RKO (cell line): ENCODE results near the gene MEF2C.

Experiments used
- DNase-seq: peaks from one replicate; pipeline ENCODE4 v3.0.0-alpha.2; 2016; ENCODE audit warnings: low spot score

Gene MEF2C

GRCh38 chr5:88888291-88888690, 5.3 kb upstream of the MEF2C start:
- DNase-seq, result no peak

- no peak for DNase-seq
These were observed 4.4 kb upstream of the MEF2C start for GRCh38 chr5:88887342-88887741.

GRCh38 chr5:88886746-88887341, 3.9 kb upstream of the MEF2C start:
- DNase-seq, result no peak

GRCh38 chr5:88886252-88886651, 3.3 kb upstream of the MEF2C start:
- DNase-seq, result no peak

- no peak for DNase-seq
These were observed 2.0 kb upstream of the MEF2C start for GRCh38 chr5:88885002-88885401.

GRCh38 chr5:88884608-88884877, 1.6 kb upstream of the MEF2C start:
- no peak for DNase-seq

- no peak for DNase-seq
These were observed 1.0 kb upstream of the MEF2C start for GRCh38 chr5:88883836-88884607.

- DNase-seq, result no peak
These were observed 527 bp downstream of the MEF2C start for GRCh38 chr5:88882276-88883038.

- DNase-seq, result no peak
These were observed 1.4 kb downstream of the MEF2C start for GRCh38 chr5:88881571-88881971.

- no peak for DNase-seq
These were observed 2.8 kb downstream of the MEF2C start for GRCh38 chr5:88880201-88880600.

- no peak for DNase-seq
These were observed 3.3 kb downstream of the MEF2C start for GRCh38 chr5:88879724-88880123.

GRCh38 chr5:88878976-88879375, 4.0 kb downstream of the MEF2C start:
- peak; percentile 4 for DNase-seq

GRCh38 chr5:88877826-88878225, 5.2 kb downstream of the MEF2C start:
- DNase-seq, result no peak

- no peak for DNase-seq
These were observed 6.3 kb downstream of the MEF2C start for GRCh38 chr5:88876714-88877113.

GRCh38 chr5:88875341-88876234, 7.4 kb downstream of the MEF2C start:
- no peak for DNase-seq

GRCh38 chr5:88873447-88873846, 9.5 kb downstream of the MEF2C start:
- DNase-seq, result no peak

GRCh38 chr5:88872971-88873370, 10.0 kb downstream of the MEF2C start:
- DNase-seq, result no peak

- no peak for DNase-seq
These were observed 12.7 kb downstream of the MEF2C start for GRCh38 chr5:88870285-88870684.

GRCh38 chr5:88868468-88869068, 14.4 kb downstream of the MEF2C start:
- no peak for DNase-seq

- DNase-seq, result no peak
These were observed 15.3 kb downstream of the MEF2C start for GRCh38 chr5:88867638-88868037.

GRCh38 chr5:88863523-88863922, 19.5 kb downstream of the MEF2C start:
- no peak for DNase-seq
